Thoracic aorta (tissue), 2 donors: Measurements from ENCODE around the gene RTN4RL2. TPM values are rescaled to one million over a fixed set of nuclear protein-coding genes. Genes with fewer than 3 reads are reported as not detected.
A peak's percentile ranks its signal among the peaks of the same experiment; 100 is the strongest.

Source experiments
- ATAC-seq: fragments of 150-250 bp; one replicate; pipeline ENCODE4 v1.8.0; 2017; ENCODE audit warnings: low read depth; ENCODE audit not compliant: insufficient number of reproducible peaks, low FRiP score
- DNase-seq: peaks from one replicate; pipeline ENCODE4 v3.0.0-alpha.2; 2020; ENCODE audit warnings: low spot score
- H3K27ac ChIP-seq, 2 donors: fragments of 200-600 bp; sonication (generic); 1 replicate in 1 of 2; 2 replicates in 1 of 2; pipeline ENCODE4 v1.5.1; 2016; ENCODE audit warnings: mild to moderate bottlenecking in 2 of 2, moderate library complexity in 2 of 2
- H3K27me3 ChIP-seq: fragments of 200-600 bp; sonication (generic); replicated peaks from 2 replicates; pipeline ENCODE4 v1.6.0; 2016; ENCODE audit warnings: mild to moderate bottlenecking; ENCODE audit not compliant: insufficient read depth
- H3K36me3 ChIP-seq: fragments of 200-600 bp; sonication (generic); one replicate; pipeline ENCODE4 v1.5.1; 2016
- H3K4me1 ChIP-seq, 2 donors: fragments of 200-600 bp; sonication (generic); 1 replicate in 1 of 2; 2 replicates in 1 of 2; pipeline versions ENCODE4 v1.5.1 to v1.6.0; 2016; ENCODE audit warnings: low read depth in 2 of 2, mild to moderate bottlenecking in 1 of 2; ENCODE audit not compliant: control insufficient read depth in 1 of 2
- H3K4me3 ChIP-seq: fragments of 200-600 bp; sonication (generic); 2 replicates; pipeline ENCODE4 v1.5.1; 2016; ENCODE audit warnings: mild to moderate bottlenecking
- H3K9me3 ChIP-seq: fragments of 200-600 bp; sonication (generic); 2 replicates; pipeline ENCODE4 v1.5.1; 2016
- CTCF ChIP-seq: fragments of 200-600 bp; sonication (generic); IDR thresholded peaks from one replicate; pipeline ENCODE4 v1.5.1; 2019; ENCODE audit warnings: antibody characterized with exemption
- total RNA-seq, 2 donors: library from RNA; depleted of rRNA; stranded (reverse); fragments of >200 nt; gene quantifications; one replicate each; pipeline versions ENCODE4 v1.1.0 to v1.2.3, GENCODE V29; 2016

Gene RTN4RL2
- total RNA-seq, 2 donors from 2014 or later: 0.35 TPM; not detected in 1

- DNase-seq (no peak), ATAC-seq (no peak)
- peaks cover 6 to 11% of the 10 kb centered on the region in 2 donors for H3K4me1 ChIP-seq
- no peak overlapping the region for H3K4me3 ChIP-seq
- peaks cover 5% of the 10 kb centered on the region for H3K27me3 ChIP-seq
- peaks cover 23% of the 10 kb centered on the region for H3K36me3 ChIP-seq
- H3K27ac ChIP-seq: no peak overlapping the region
- no peak for TF ChIP-seq CTCF
- no peaks in the 10 kb centered on the region for H3K9me3 ChIP-seq
Measured at GRCh38 chr11:57487021-57487778, 26.9 kb downstream of the RTN4RL2 start.

GRCh38 chr11:57487920-57488659 lies 27.8 kb downstream of the RTN4RL2 start:
- Histone ChIP-seq H3K9me3 (no peaks in the 10 kb centered on the region), H3K27ac (no peak overlapping the region), H3K27me3 (no peaks in the 10 kb centered on the region), H3K4me3 (no peak overlapping the region), H3K4me1 (peaks cover 3% of the 10 kb centered on the region in 2 donors), H3K36me3 (peaks cover 23% of the 10 kb centered on the region)
- DNase-seq (no peak), ATAC-seq (no peak)
- no peak for TF ChIP-seq CTCF

- no peak for ATAC-seq
- H3K4me3 ChIP-seq: no peak overlapping the region
- H3K27ac ChIP-seq: no peak overlapping the region
- H3K27me3 ChIP-seq: no peaks in the 10 kb centered on the region
- peaks cover 12% of the 10 kb centered on the region for H3K36me3 ChIP-seq
- no peak for DNase-seq
- H3K9me3 ChIP-seq: no peaks in the 10 kb centered on the region
- no peaks in the 10 kb centered on the region for H3K4me1 ChIP-seq
- no peak for TF ChIP-seq CTCF
Measured at GRCh38 chr11:57490456-57491248, 30.3 kb downstream of the RTN4RL2 start.

- peak; percentile 48 for TF ChIP-seq CTCF
- no peaks in the 10 kb centered on the region for H3K4me1 ChIP-seq
- H3K9me3 ChIP-seq: no peaks in the 10 kb centered on the region
- H3K4me3 ChIP-seq: no peak overlapping the region
- H3K27me3 ChIP-seq: no peaks in the 10 kb centered on the region
- no peak overlapping the region for H3K27ac ChIP-seq
- H3K36me3 ChIP-seq: peaks cover 9% of the 10 kb centered on the region
- ATAC-seq (no peak), DNase-seq (no peak)
Measured at GRCh38 chr11:57491371-57492061, 31.2 kb downstream of the RTN4RL2 start.
